GM12878 (cell line): ENCODE measurements around the gene NFASC.

Experiments
- EP300 ChIP-seq, 2 experiments: fragments of 150-350 bp in 1 of 2; IDR thresholded peaks; 2 replicates each; pipeline ENCODE4 v1.6.1; 2011 to 2012; ENCODE audit warnings: low read depth in 2 of 2, low read length in 2 of 2, borderline replicate concordance in 1 of 2, improper control_type of control experiment in 1 of 2, inconsistent platforms in 1 of 2; ENCODE audit not compliant: control insufficient read depth in 1 of 2
- KAT2A ChIP-seq: conservative IDR thresholded peaks from 2 replicates; pipeline ENCODE4 v1.6.1; 2011; ENCODE audit warnings: low read depth, low read length; ENCODE audit not compliant: control insufficient read depth
- ZNF24 ChIP-seq: fragments of 450-650 bp; IDR thresholded peaks from 2 replicates; pipeline ENCODE4 v1.6.1; 2017; ENCODE audit warnings: antibody characterized with exemption, mild to moderate bottlenecking
- TF ChIP-seq, protein P1 (sequence below): fragments of 450-650 bp; formaldehyde crosslinking; IDR thresholded peaks from 2 replicates; pipeline ENCODE4 v1.4.0; 2020; ENCODE audit warnings: mild to moderate bottlenecking, moderate library complexity

DNA sequence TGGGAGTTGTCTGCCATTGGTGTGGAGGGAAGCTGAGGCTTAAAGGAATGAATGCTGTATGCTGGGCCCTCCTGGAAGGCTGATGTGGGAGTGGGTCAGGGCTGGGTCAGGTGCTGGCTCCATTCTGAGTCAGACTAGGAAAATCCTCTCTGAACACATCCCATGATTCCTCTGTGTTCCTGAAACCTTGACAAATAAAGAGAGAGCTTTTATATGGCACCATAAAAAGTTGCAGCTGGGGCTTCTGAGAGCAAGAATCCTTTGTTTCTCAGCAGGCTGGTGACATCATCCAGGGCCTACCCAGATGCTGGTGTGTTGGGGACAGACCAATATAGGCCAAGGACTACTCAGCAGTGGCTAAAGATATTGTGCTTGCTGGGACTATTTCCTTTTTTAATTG, 27.8 kb upstream of the NFASC start:
- TF ChIP-seq EP300 (IDR thresholded peaks at IDR 0.05; ENCODE audit: borderline replicate concordance in 1 of 2, control insufficient read depth in 1 of 2, low read depth in 2 of 2, low read length in 2 of 2) (no peak), KAT2A (no peak), ZNF24 (no peak)
- TF ChIP-seq, protein P1, sequence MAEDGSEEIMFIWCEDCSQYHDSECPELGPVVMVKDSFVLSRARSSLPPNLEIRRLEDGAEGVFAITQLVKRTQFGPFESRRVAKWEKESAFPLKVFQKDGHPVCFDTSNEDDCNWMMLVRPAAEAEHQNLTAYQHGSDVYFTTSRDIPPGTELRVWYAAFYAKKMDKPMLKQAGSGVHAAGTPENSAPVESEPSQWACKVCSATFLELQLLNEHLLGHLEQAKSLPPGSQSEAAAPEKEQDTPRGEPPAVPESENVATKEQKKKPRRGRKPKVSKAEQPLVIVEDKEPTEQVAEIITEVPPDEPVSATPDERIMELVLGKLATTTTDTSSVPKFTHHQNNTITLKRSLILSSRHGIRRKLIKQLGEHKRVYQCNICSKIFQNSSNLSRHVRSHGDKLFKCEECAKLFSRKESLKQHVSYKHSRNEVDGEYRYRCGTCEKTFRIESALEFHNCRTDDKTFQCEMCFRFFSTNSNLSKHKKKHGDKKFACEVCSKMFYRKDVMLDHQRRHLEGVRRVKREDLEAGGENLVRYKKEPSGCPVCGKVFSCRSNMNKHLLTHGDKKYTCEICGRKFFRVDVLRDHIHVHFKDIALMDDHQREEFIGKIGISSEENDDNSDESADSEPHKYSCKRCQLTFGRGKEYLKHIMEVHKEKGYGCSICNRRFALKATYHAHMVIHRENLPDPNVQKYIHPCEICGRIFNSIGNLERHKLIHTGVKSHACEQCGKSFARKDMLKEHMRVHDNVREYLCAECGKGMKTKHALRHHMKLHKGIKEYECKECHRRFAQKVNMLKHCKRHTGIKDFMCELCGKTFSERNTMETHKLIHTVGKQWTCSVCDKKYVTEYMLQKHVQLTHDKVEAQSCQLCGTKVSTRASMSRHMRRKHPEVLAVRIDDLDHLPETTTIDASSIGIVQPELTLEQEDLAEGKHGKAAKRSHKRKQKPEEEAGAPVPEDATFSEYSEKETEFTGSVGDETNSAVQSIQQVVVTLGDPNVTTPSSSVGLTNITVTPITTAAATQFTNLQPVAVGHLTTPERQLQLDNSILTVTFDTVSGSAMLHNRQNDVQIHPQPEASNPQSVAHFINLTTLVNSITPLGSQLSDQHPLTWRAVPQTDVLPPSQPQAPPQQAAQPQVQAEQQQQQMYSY = no peak
